MM.1S (cell line): ENCODE measurements around the gene CNN3.

ENCODE experiments used
- DNase-seq: peaks from one replicate; pipeline ENCODE4 v3.0.0-alpha.2; 2015
- H2AFZ ChIP-seq: fragments of 300-600 bp; sonication (generic); 2 replicates; pipeline ENCODE4 v1.6.0; 2016; ENCODE audit warnings: antibody characterized with exemption, low read length
- H3F3A ChIP-seq: fragments of 300-600 bp; sonication (generic); 2 replicates; pipeline ENCODE4 v1.6.1; 2016; ENCODE audit warnings: mild to moderate bottlenecking, antibody characterized with exemption, low read length, moderate library complexity, mixed read lengths; ENCODE audit not compliant: insufficient read depth
- H3K27ac ChIP-seq: fragments of 300-600 bp; sonication (generic); 2 replicates; pipeline ENCODE4 v1.5.1; 2016; ENCODE audit warnings: mild to moderate bottlenecking, low read length
- H3K27me3 ChIP-seq: fragments of 300-600 bp; sonication (generic); replicated peaks from 2 replicates; pipeline ENCODE4 v1.6.0; 2016; ENCODE audit warnings: low read length; ENCODE audit not compliant: insufficient read depth
- H3K36me3 ChIP-seq: fragments of 300-600 bp; sonication (generic); replicated peaks from 2 replicates; pipeline ENCODE4 v1.6.1; 2016; ENCODE audit warnings: mild to moderate bottlenecking, low read length, mixed read lengths; ENCODE audit not compliant: insufficient read depth
- H3K4me1 ChIP-seq: fragments of 300-600 bp; sonication (generic); 2 replicates; pipeline ENCODE4 v1.6.1; 2016; ENCODE audit warnings: low read length, mixed read lengths
- H3K4me2 ChIP-seq: fragments of 300-600 bp; sonication (generic); 2 replicates; pipeline ENCODE4 v1.6.0; 2016; ENCODE audit warnings: low read depth, low read length
- H3K4me3 ChIP-seq: fragments of 300-600 bp; sonication (generic); 2 replicates; pipeline ENCODE4 v1.5.1; 2016; ENCODE audit warnings: low read length, mixed read lengths
- H3K79me2 ChIP-seq: fragments of 300-600 bp; sonication (generic); 2 replicates; pipeline ENCODE4 v1.6.1; 2016; ENCODE audit warnings: mixed run types, low read length, mixed read lengths
- H3K9ac ChIP-seq: fragments of 300-600 bp; sonication (generic); 2 replicates; pipeline ENCODE4 v1.6.1; 2016; ENCODE audit warnings: low read length, mixed read lengths
- H3K9me2 ChIP-seq: fragments of 300-600 bp; sonication (generic); replicated peaks from 2 replicates; pipeline ENCODE4 v1.6.1; 2016; ENCODE audit warnings: mild to moderate bottlenecking, low read length, mixed read lengths; ENCODE audit not compliant: insufficient read depth
- H3K9me3 ChIP-seq: fragments of 300-600 bp; sonication (generic); replicated peaks from 2 replicates; pipeline ENCODE4 v1.6.1; 2016; ENCODE audit warnings: mild to moderate bottlenecking, low read length, mixed read lengths; ENCODE audit not compliant: insufficient read depth
- H4K20me1 ChIP-seq: fragments of 300-600 bp; sonication (generic); 2 replicates; pipeline ENCODE4 v1.6.1; 2016; ENCODE audit warnings: mild to moderate bottlenecking, low read length, moderate library complexity, mixed read lengths; ENCODE audit not compliant: insufficient read depth
- EZH2 ChIP-seq: fragments of 300-600 bp; sonication (generic); optimal IDR thresholded peaks from 2 replicates; pipeline ENCODE3; 2017; ENCODE audit warnings: low read depth, mild to moderate bottlenecking, antibody characterized with exemption, low read length, mixed read lengths
- EZH2phosphoT487 ChIP-seq: fragments of 300-600 bp; sonication (generic); IDR thresholded peaks from 2 replicates; pipeline ENCODE4 v1.6.1; 2018; ENCODE audit warnings: antibody characterized with exemption, low read length
- TF ChIP-seq, protein P1 (sequence below): fragments of 300-600 bp; sonication (generic); IDR thresholded peaks from 2 replicates; pipeline ENCODE4 v1.5.1; 2016; ENCODE audit warnings: antibody characterized with exemption, low read length, mixed read lengths

Gene CNN3

DNA sequence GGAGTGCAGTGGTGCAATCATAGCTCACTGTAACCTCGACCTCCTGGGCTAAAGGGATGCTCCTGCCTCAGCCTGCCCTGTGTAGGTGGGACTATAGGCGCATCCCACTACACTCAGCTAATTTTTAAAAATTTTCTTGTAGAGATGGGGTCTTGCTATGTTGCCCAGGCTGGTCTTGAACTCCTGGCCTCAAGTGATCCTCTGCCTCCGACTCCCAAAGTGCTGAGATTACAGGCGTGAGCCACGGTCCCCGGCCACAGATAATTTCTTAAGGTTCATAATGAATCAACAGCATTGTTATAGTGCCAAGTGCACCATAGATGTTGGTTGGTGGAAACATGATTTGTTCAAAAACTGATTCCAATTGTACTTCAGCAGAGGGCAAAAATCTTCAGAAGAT lies 42.2 kb upstream of the CNN3 start:
- H2AFZ ChIP-seq: no peak overlapping the region
- DNase-seq: no peak
- no peaks in the 10 kb centered on the region for H3K9me2 ChIP-seq
- no peak overlapping the region for H3K4me3 ChIP-seq
- H4K20me1 ChIP-seq: no peaks in the 10 kb centered on the region
- no peaks in the 10 kb centered on the region for H3K9me3 ChIP-seq
- no peak overlapping the region for H3K27ac ChIP-seq
- H3K79me2 ChIP-seq: no peaks in the 10 kb centered on the region
- no peaks in the 10 kb centered on the region for H3K4me1 ChIP-seq
- H3K9ac ChIP-seq: no peak overlapping the region
- H3K27me3 ChIP-seq: no peaks in the 10 kb centered on the region
- no peaks in the 10 kb centered on the region for H3F3A ChIP-seq
- no peaks in the 10 kb centered on the region for H3K36me3 ChIP-seq
- TF ChIP-seq, protein P1, sequence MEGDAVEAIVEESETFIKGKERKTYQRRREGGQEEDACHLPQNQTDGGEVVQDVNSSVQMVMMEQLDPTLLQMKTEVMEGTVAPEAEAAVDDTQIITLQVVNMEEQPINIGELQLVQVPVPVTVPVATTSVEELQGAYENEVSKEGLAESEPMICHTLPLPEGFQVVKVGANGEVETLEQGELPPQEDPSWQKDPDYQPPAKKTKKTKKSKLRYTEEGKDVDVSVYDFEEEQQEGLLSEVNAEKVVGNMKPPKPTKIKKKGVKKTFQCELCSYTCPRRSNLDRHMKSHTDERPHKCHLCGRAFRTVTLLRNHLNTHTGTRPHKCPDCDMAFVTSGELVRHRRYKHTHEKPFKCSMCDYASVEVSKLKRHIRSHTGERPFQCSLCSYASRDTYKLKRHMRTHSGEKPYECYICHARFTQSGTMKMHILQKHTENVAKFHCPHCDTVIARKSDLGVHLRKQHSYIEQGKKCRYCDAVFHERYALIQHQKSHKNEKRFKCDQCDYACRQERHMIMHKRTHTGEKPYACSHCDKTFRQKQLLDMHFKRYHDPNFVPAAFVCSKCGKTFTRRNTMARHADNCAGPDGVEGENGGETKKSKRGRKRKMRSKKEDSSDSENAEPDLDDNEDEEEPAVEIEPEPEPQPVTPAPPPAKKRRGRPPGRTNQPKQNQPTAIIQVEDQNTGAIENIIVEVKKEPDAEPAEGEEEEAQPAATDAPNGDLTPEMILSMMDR: no peak
- TF ChIP-seq EZH2phosphoT487 (no peak), EZH2 (no peak)
- H3K4me2 ChIP-seq: no peak overlapping the region

DNA sequence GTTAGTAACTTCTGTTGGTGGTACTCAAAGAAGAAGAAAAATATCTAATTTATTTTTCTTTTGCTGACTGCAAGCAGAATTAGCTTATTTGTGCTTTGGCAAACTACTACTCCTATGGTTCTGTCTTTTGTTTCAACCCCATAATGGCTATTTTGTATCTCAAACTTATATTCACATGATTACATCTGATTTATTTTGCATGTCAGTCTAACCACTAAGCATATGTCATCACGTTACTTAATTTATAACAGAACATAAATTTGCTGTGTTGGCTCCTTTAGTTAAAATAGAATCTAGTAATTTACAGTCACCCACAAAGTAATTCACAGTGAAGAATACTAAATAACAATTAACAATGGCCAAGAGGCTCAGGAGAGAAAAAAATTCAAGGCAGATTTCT lies 39.1 kb upstream of the CNN3 start:
- H3K27ac ChIP-seq: no peak overlapping the region
- no peaks in the 10 kb centered on the region for H3K4me1 ChIP-seq
- no peaks in the 10 kb centered on the region for H3K9me2 ChIP-seq
- no peak overlapping the region for H3K4me2 ChIP-seq
- H3K9ac ChIP-seq: no peak overlapping the region
- H3K79me2 ChIP-seq: no peaks in the 10 kb centered on the region
- no peaks in the 10 kb centered on the region for H3F3A ChIP-seq
- no peaks in the 10 kb centered on the region for H3K9me3 ChIP-seq
- H3K36me3 ChIP-seq: no peaks in the 10 kb centered on the region
- TF ChIP-seq EZH2phosphoT487 (no peak), EZH2 (no peak)
- TF ChIP-seq, protein P1: no peak
- no peak overlapping the region for H2AFZ ChIP-seq
- no peak overlapping the region for H3K4me3 ChIP-seq
- H3K27me3 ChIP-seq: no peaks in the 10 kb centered on the region
- no peak for DNase-seq
- no peaks in the 10 kb centered on the region for H4K20me1 ChIP-seq

DNA sequence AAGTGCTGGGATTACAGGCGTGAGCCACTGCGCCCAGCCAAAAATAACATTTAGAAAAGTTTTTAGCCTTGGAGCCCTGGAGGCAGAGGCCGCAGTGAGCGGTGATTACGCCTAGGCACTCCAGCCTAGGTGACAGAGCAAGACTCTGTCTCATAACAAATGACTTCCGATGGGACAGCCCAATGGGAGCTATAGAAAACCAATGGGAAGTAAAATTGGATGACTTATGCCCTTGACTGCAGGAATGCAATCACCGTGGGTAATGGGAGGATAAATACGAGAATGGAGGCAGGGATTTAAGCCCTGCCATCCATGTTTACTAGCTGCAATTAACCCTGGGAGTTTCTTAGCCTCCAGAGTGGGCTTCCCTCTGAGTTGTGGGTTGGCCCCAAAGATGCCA lies 37.0 kb upstream of the CNN3 start:
- Histone ChIP-seq H3K4me3 (no peak overlapping the region), H3K9me2 (no peaks in the 10 kb centered on the region), H3F3A (no peaks in the 10 kb centered on the region), H3K27ac (no peak overlapping the region), H3K4me2 (no peak overlapping the region), H4K20me1 (no peaks in the 10 kb centered on the region), H3K36me3 (no peaks in the 10 kb centered on the region), H3K27me3 (no peaks in the 10 kb centered on the region), H3K9me3 (no peaks in the 10 kb centered on the region), H3K4me1 (no peaks in the 10 kb centered on the region), H3K9ac (no peak overlapping the region), H3K79me2 (no peaks in the 10 kb centered on the region), H2AFZ (no peak overlapping the region)
- DNase-seq: no peak
- no peak for TF ChIP-seq EZH2
- TF ChIP-seq, protein P1: no peak
- no peak for TF ChIP-seq EZH2phosphoT487
